Lung (tissue), 12 donors: ENCODE measurements around the gene NLRC4. TPM values are rescaled to one million over a fixed set of nuclear protein-coding genes. Genes with fewer than 3 reads are reported as not detected.

Experiments used
- ATAC-seq: fragments of 200-7000 bp; cut with Tn5 transposase; one replicate; pipeline ENCODE4 v1.9.1; 2020; ENCODE audit warnings: moderate number of reproducible peaks; ENCODE audit not compliant: insufficient read depth, low FRiP score
- DNase-seq, 3 donors: peaks; one replicate each; pipeline ENCODE4 v3.0.0-alpha.2; 2013 to 2017
- H3K27ac ChIP-seq, 2 donors: one replicate each; pipeline ENCODE4 v1.5.1; 2013; ENCODE audit warnings: mild to moderate bottlenecking in 2 of 2, moderate library complexity in 2 of 2, control low read depth in 1 of 2, inconsistent platforms in 1 of 2, low read depth in 1 of 2, low read length in 1 of 2
- H3K27me3 ChIP-seq, 3 donors: one replicate each; pipeline ENCODE4 v1.5.1; 2013; ENCODE audit warnings: low read length in 2 of 3; ENCODE audit not compliant: control insufficient read depth in 3 of 3, insufficient read depth in 3 of 3
- H3K36me3 ChIP-seq, 4 donors: one replicate each; pipeline ENCODE4 v1.5.1; 2013; ENCODE audit warnings: low read length in 4 of 4, mild to moderate bottlenecking in 1 of 4, moderate library complexity in 1 of 4; ENCODE audit not compliant: control insufficient read depth in 4 of 4, insufficient read depth in 4 of 4
- H3K4me1 ChIP-seq, 5 donors: one replicate each; pipeline ENCODE4 v1.5.1; 2013; ENCODE audit warnings: low read length in 5 of 5, mild to moderate bottlenecking in 2 of 5, moderate library complexity in 1 of 5; ENCODE audit not compliant: control insufficient read depth in 5 of 5, insufficient read depth in 5 of 5
- H3K4me3 ChIP-seq: one replicate; pipeline ENCODE4 v1.5.1; 2013; ENCODE audit warnings: mild to moderate bottlenecking, control low read depth, moderate library complexity
- H3K9ac ChIP-seq, 2 donors: one replicate each; pipeline ENCODE4 v1.5.1; 2013; ENCODE audit warnings: low read length in 2 of 2, control low read depth in 1 of 2; ENCODE audit not compliant: insufficient read depth in 1 of 2
- H3K9me3 ChIP-seq, 4 donors: one replicate each; pipeline ENCODE4 v1.5.1; 2013; ENCODE audit warnings: low read length in 3 of 4, mild to moderate bottlenecking in 1 of 4, moderate library complexity in 1 of 4; ENCODE audit not compliant: control insufficient read depth in 4 of 4, insufficient read depth in 3 of 4
- CTCF ChIP-seq: IDR thresholded peaks from 2 replicates; pipeline ENCODE4 v1.5.1; 2012; ENCODE audit warnings: mild to moderate bottlenecking; ENCODE audit errors: control extremely low read depth, extremely low read depth
- WGBS, 2 donors: extraction: QIAGEN DNeasy Blood & Tissue Kit; methylation state at CpG; one replicate each; pipeline ENCODE4 v1.1.7; 2013; 5-methylcytosine and 5-hydroxymethylcytosine counted together
- polyA plus RNA-seq, 2 donors: library from polyadenylated mRNA; stranded (reverse); fragments of 200-250 nt; gene quantifications; one replicate each; pipeline ENCODE4 v1.2.1, GENCODE V29; 2013
- total RNA-seq, 2 donors: library from RNA; depleted of rRNA in 1 of 2; stranded (reverse); fragments of >200 nt in 1 of 2; gene quantifications; one replicate each; pipeline ENCODE4 v1.2.1, GENCODE V29; 2014 to 2021
- donor health status: control.
- donor health status: control.
- donor health status: Bipolar disorder and iron deficiency.
- donor health status: healthy.
- donor health status: DM: yes; HTN: yes; CAD: no.

Gene NLRC4
- total and polyA plus RNA-seq, 4 donors, result 3.8 to 18.2 (median 10.6) TPM

GRCh38 chr2:32271063-32271462, 6.4 kb upstream of the NLRC4 start:
- H3K9me3 ChIP-seq, result no peaks in the 10 kb centered on the region
- H3K27ac ChIP-seq, result no peak overlapping the region
- H3K4me1 ChIP-seq, result no peaks in the 10 kb centered on the region
- H3K9ac ChIP-seq, result no peak overlapping the region
- WGBS, 2 donors, result 69 to 85% methylated on average over 2 of the region's 2 CpGs
- DNase-seq, result no peak
- ATAC-seq, result no peak
- no peak overlapping the region for H3K4me3 ChIP-seq
- TF ChIP-seq CTCF, result no peak
- no peaks in the 10 kb centered on the region for H3K27me3 ChIP-seq
- no peaks in the 10 kb centered on the region for H3K36me3 ChIP-seq

GRCh38 chr2:32262105-32262504, 2.6 kb downstream of the NLRC4 start:
- Histone ChIP-seq H3K27me3 (no peaks in the 10 kb centered on the region), H3K4me1 (no peaks in the 10 kb centered on the region), H3K4me3 (no peak overlapping the region), H3K9me3 (no peaks in the 10 kb centered on the region), H3K36me3 (no peaks in the 10 kb centered on the region), H3K9ac (no peak overlapping the region), H3K27ac (peak overlapping the region in 1 of 2 donors; percentile 53)
- TF ChIP-seq CTCF, result no peak
- ATAC-seq, result peak; percentile 34
- DNase-seq, result peak in 1 of 3 donors; percentile 6
- WGBS, 2 donors, result 57 to 68% methylated on average over 3 of the region's 3 CpGs

- Histone ChIP-seq H3K27me3 (no peaks in the 10 kb centered on the region), H3K27ac (no peak overlapping the region), H3K4me3 (no peak overlapping the region), H3K9ac (no peak overlapping the region), H3K4me1 (no peaks in the 10 kb centered on the region), H3K9me3 (no peaks in the 10 kb centered on the region), H3K36me3 (no peaks in the 10 kb centered on the region)
- WGBS, 2 donors, result 91 to 93% methylated on average over 2 of the region's 2 CpGs
- TF ChIP-seq CTCF, result no peak
- DNase-seq (no peak), ATAC-seq (no peak)
Observed at GRCh38 chr2:32260376-32260775, 4.3 kb downstream of the NLRC4 start.

- Histone ChIP-seq H3K27me3 (no peaks in the 10 kb centered on the region), H3K9ac (no peak overlapping the region), H3K27ac (no peak overlapping the region), H3K9me3 (no peaks in the 10 kb centered on the region), H3K36me3 (no peaks in the 10 kb centered on the region), H3K4me3 (no peak overlapping the region), H3K4me1 (no peaks in the 10 kb centered on the region)
- no peak for TF ChIP-seq CTCF
- 85 to 90% methylated on average over 13 of the region's 13 CpGs for WGBS, 2 donors
- DNase-seq (no peak), ATAC-seq (no peak)
Observed at GRCh38 chr2:32258242-32258641, 6.4 kb downstream of the NLRC4 start.
